AG04450 (cell line): ENCODE measurements around the gene CTRL. TPM values are rescaled to one million over a fixed set of nuclear protein-coding genes. Genes with fewer than 3 reads are reported as not detected.

Source experiments
- CTCF ChIA-PET: fragments of 300-600, 350-600 bp; formaldehyde crosslinking; extraction: SDS; loops from one replicate; lab custom pipeline; 2022; ENCODE audit warnings: antibody characterized with exemption, inconsistent platforms; lab: Charles Lee
- POLR2A ChIA-PET: fragments of 350-600 bp; formaldehyde crosslinking; extraction: SDS; loops from one replicate; lab custom pipeline; 2021; ENCODE audit warnings: antibody characterized with exemption, inconsistent platforms; lab: Yijun Ruan, JAX
- DNase-seq: peaks from one replicate; pipeline ENCODE4 v3.0.0-alpha.2; 2011; ENCODE audit warnings: low read depth, low spot score
- H3K27ac ChIP-seq: one replicate; pipeline ENCODE4 v1.5.1; 2012; ENCODE audit warnings: low read depth, low read length, control low read depth
- H3K27me3 ChIP-seq: one replicate; pipeline ENCODE4 v1.6.0; 2012; ENCODE audit warnings: low read length; ENCODE audit not compliant: control insufficient read depth, insufficient read depth
- H3K4me3 ChIP-seq: 2 replicates; pipeline ENCODE4 v1.5.1; 2011; ENCODE audit warnings: mild to moderate bottlenecking, low read depth, low read length, control low read depth
- H3K9me3 ChIP-seq: 2 replicates; pipeline ENCODE4 v1.5.1; 2012; ENCODE audit warnings: low read length; ENCODE audit not compliant: control insufficient read depth, insufficient read depth
- polyA plus RNA-seq: library from polyadenylated mRNA; depleted of rRNA; stranded (reverse); fragments of >200 nt; gene quantifications from 2 replicates; pipeline ENCODE4 v1.2.3, GENCODE V29; 2011
- TF ChIP-seq, protein P1 (sequence below): IDR thresholded peaks from 2 replicates; pipeline ENCODE4 v1.5.1; 2011; ENCODE audit warnings: low read depth, low read length, control low read depth, inconsistent platforms

Gene CTRL
- polyA plus RNA-seq, 1 experiment, result 0.14 TPM

DNA sequence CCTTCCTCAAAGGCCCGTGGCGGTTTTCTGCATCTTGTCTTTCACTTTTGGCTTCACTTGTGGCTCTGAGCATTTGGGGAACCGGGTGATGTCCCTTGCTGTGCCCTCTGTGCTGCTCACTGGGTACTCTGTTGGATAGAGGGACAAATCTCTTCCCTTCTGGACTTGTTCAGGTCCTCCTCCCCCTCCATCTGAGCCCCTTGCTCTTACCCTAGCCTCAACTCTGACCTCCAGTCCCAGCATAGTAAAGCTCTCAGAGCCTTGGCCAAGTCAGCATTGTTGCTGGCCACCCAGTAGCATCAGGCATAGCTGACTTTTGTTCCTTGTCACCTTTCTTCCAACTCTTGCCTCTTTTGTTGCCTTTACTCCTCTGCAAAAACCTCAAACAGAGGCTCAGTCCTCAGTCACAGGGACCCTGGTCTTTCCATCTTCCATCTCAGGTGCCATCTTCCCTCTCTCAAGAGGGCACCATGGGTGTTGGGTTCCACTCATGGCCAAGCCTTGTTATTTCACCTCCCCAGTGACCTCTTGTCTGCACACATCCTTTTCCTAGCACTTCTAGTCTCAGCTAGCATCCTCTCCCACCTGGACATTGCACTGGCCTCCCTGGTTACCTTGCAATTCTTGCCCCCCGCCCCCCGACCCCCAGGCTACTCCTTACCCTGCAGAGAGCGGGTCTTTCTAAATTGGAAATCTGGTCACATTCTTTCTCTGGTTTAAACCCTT lies 5.4 kb upstream of the CTRL start:
- ChIA-PET CTCF (interaction anchor here (1.1 to 1.7 kb wide), 2 partner anchors 54 to 121 kb away, joined by 3 to 8 read pairs; no protein-coding TSS in a partner anchor), POLR2A (interaction anchor here (0.6 to 0.7 kb wide), 2 partner anchors 29 to 205 kb away, joined by 3 to 10 read pairs; no protein-coding TSS in a partner anchor)

DNA sequence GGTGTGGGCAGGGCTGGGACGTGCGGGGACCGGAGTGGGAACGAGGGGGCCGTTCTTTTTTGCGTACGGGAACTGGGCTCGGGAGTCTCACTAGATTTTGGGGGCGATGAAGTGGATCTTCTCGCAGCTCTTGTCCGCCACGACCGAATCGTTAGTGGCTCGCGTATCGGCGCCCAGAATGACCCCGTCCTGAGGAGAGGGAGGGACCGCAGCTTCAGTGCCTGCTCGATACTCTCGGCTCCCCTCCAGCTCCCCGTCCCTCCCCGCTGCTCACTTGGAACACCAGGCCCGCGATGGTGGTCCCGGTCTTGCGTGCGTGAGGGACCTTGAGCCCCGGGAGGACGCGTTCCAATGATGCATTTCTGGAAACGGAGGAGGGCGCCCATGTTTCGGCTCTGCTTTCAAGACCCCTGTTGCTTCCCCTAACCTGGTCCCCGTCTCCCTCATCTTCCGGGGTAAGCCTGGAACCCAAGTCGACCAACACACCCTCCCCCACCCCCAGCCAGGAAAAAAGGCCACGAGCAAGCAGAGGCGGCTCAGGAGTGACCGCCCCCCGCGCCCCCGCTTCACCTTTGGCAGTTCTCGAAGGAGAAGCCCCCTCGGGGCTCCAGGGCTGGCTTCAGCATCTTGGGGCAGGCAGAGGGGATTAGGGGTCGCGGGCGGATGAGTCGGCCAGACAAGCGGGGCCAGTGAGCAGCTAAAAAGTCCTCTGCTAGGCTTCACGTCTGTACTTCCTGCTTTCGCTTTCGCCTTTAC lies 4.6 kb upstream of the CTRL start, which contains the start of gene PSMB10:
Gene PSMB10 (minus strand): TSS at position 727 of the 756 bp plus-strand sequence. CDS start 101 bp downstream, at position 626.
- H3K9me3 ChIP-seq, result peaks cover 6% of the 10 kb centered on the region; the same call in 1 of the 2 replicates
- ChIA-PET POLR2A (interaction anchor here (0.5 to 1.3 kb wide), 9 partner anchors 20 to 205 kb away, joined by 3 to 7 read pairs (median 3); partner anchors contain the start of genes EDC4, RANBP10 and TSNAXIP1), CTCF (interaction anchor here (1.7 to 2.6 kb wide), 2 partner anchors 104 to 120 kb away, joined by 8 to 9 read pairs; no protein-coding TSS in a partner anchor)
- H3K27me3 ChIP-seq, result no peaks in the 10 kb centered on the region
- TF ChIP-seq, protein P1, sequence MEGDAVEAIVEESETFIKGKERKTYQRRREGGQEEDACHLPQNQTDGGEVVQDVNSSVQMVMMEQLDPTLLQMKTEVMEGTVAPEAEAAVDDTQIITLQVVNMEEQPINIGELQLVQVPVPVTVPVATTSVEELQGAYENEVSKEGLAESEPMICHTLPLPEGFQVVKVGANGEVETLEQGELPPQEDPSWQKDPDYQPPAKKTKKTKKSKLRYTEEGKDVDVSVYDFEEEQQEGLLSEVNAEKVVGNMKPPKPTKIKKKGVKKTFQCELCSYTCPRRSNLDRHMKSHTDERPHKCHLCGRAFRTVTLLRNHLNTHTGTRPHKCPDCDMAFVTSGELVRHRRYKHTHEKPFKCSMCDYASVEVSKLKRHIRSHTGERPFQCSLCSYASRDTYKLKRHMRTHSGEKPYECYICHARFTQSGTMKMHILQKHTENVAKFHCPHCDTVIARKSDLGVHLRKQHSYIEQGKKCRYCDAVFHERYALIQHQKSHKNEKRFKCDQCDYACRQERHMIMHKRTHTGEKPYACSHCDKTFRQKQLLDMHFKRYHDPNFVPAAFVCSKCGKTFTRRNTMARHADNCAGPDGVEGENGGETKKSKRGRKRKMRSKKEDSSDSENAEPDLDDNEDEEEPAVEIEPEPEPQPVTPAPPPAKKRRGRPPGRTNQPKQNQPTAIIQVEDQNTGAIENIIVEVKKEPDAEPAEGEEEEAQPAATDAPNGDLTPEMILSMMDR, result no peak
- peak within 1 kb of the TSS; percentile 93 for H3K27ac ChIP-seq
- no peak for DNase-seq
- H3K4me3 ChIP-seq, result peak within 1 kb of the TSS; percentile 97

More for the DNA sequence above, 5.4 kb upstream of the CTRL start:
- Histone ChIP-seq H3K27me3 (no peaks in the 10 kb centered on the region), H3K4me3 (peak overlapping the region; percentile 97), H3K9me3 (peaks cover 6% of the 10 kb centered on the region; the same call in 1 of the 2 replicates), H3K27ac (peak overlapping the region; percentile 93)
- no peak for DNase-seq
- TF ChIP-seq, protein P1, result no peak

DNA sequence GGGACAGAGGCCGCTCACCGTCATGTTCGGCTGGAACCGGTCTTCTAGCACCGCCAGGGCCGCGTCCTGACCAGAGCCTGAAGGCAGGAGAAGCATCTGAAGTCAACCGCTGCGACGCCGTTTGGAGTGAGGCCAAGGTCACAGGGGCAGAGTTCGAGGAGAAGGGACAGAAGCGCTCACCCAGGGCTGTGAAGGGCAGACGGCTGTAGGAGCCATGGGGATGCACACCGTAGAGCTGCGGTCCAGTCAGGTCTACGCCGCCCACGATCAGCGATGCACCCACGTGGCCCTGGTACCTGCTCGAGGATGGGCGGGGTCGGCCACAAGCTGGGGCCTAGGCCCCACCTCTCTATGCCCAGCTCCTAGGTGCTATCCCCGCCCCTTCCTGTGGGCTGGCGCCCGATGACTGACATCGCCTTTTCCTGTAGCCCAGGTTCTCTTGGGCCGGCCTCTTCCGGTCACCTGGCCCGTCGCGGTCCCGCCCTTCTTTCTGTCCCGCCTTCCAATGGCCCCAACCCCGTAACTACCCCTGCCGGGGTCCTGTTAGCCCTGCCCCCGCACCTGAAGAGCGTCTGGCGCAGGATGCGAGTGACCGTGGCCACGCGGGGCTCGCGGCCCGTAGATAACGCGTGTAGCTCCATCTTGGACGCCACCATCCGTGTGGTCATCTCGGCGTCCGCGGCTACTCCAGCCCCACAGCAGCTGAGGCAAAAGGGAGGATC lies 3.9 kb upstream of the CTRL start:
- no peaks in the 10 kb centered on the region for H3K27me3 ChIP-seq
- TF ChIP-seq, protein P1, result no peak
- H3K4me3 ChIP-seq, result peak overlapping the region; percentile 97
- H3K9me3 ChIP-seq, result peaks cover 6% of the 10 kb centered on the region; the same call in 1 of the 2 replicates
- POLR2A ChIA-PET, result interaction anchor here (0.5 to 1.5 kb wide), 13 partner anchors 21 to 301 kb away, joined by 3 to 7 read pairs (median 3); partner anchors contain the start of genes EDC4, NRN1L, RANBP10 and TSNAXIP1
- peak overlapping the region; percentile 93 for H3K27ac ChIP-seq
- CTCF ChIA-PET, result interaction anchor here (1.7 to 2.6 kb wide), 2 partner anchors 105 to 119 kb away, joined by 8 to 9 read pairs; no protein-coding TSS in a partner anchor
- peak; percentile 68 for DNase-seq

DNA sequence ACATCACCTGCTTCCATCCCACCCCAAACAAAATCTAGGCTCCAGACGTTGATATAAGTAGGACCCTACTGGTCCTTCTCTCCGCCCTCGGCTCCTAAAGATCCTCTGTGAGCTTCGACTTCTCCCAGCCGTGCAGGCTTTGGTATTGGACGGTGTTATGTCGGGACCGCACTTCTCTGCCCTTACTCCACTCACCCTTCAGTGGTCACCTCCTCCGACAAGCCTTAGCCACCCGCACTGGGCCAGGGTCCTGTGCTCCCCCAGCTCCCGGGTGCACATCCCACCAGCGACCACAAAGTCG lies 3.4 kb upstream of the CTRL start:
- H3K27me3 ChIP-seq, result no peaks in the 10 kb centered on the region
- no peak for DNase-seq
- H3K9me3 ChIP-seq, result peaks cover 6% of the 10 kb centered on the region; the same call in 1 of the 2 replicates
- ChIA-PET POLR2A (interaction anchor here (0.5 to 1.5 kb wide), 10 partner anchors 25 to 302 kb away, joined by 3 to 4 read pairs (median 3); partner anchors contain the start of genes EDC4, NRN1L, RANBP10 and TSNAXIP1), CTCF (interaction anchor here (1.6 to 2.6 kb wide), 2 partner anchors 105 to 119 kb away, joined by 7 to 9 read pairs; no protein-coding TSS in a partner anchor)
- TF ChIP-seq, protein P1, result no peak
- H3K27ac ChIP-seq, result no peak overlapping the region
- peak overlapping the region; percentile 97 for H3K4me3 ChIP-seq
